Transverse colon (tissue), 4 donors: ENCODE data around the gene CTBP1. TPM values are rescaled to one million over a fixed set of nuclear protein-coding genes. Genes with fewer than 3 reads are reported as not detected.

Experiments
- DNase-seq: peaks from one replicate; pipeline ENCODE4 v3.0.0-alpha.2; 2019
- H3K27ac ChIP-seq, 4 donors: fragments of 200-600 bp; sonication (generic); 2 replicates each; pipeline ENCODE4 v1.5.1; 2016 to 2018; ENCODE audit warnings: inconsistent platforms in 4 of 4
- H3K27me3 ChIP-seq: fragments of 200-600 bp; sonication (generic); 2 replicates; pipeline ENCODE4 v1.5.1; 2017; ENCODE audit warnings: inconsistent platforms
- H3K36me3 ChIP-seq, 4 donors: fragments of 200-600 bp; sonication (generic); 2 replicates each; pipeline ENCODE4 v1.5.1; 2017 to 2019; ENCODE audit warnings: inconsistent platforms in 4 of 4
- H3K4me1 ChIP-seq, 4 donors: fragments of 200-600 bp; sonication (generic); 2 replicates each; pipeline ENCODE4 v1.5.1; 2017 to 2020; ENCODE audit warnings: inconsistent platforms in 4 of 4
- H3K4me3 ChIP-seq, 4 donors: fragments of 200-600 bp; sonication (generic); 1 replicate in 1 of 4; 2 replicates in 3 of 4; pipeline versions ENCODE4 v1.5.1 to v1.6.1; 2017 to 2019; ENCODE audit warnings: inconsistent platforms in 4 of 4
- H3K9me3 ChIP-seq, 2 donors: fragments of 200-600 bp; sonication (generic); 2 replicates each; pipeline ENCODE4 v1.5.1; 2017 to 2019; ENCODE audit warnings: inconsistent platforms in 2 of 2
- CTCF ChIP-seq, 5 experiments: fragments of 200-600 bp in 3 of 5; fragments of 450-650 bp in 2 of 5; sonication (generic) in 3 of 5; IDR thresholded peaks; 1 replicate in 2 of 5; 2 replicates in 3 of 5; pipeline ENCODE4 v1.5.1; 2016 to 2017; ENCODE audit warnings: antibody characterized with exemption in 5 of 5, inconsistent platforms in 3 of 5, mild to moderate bottlenecking in 2 of 5, moderate library complexity in 1 of 5
- EP300 ChIP-seq: sonication (generic); formaldehyde crosslinking; IDR thresholded peaks from one replicate; pipeline ENCODE4 v1.6.1; 2017; ENCODE audit warnings: antibody characterized with exemption, low read depth
- POLR2A ChIP-seq: fragments of 450-650 bp; IDR thresholded peaks from one replicate; pipeline ENCODE4 v1.6.1; 2016; ENCODE audit warnings: antibody characterized with exemption, mild to moderate bottlenecking, moderate library complexity
- POLR2AphosphoS5 ChIP-seq, 3 donors: sonication (generic); formaldehyde crosslinking; IDR thresholded peaks; one replicate each; pipeline ENCODE4 v1.6.1; 2016; ENCODE audit warnings: antibody characterized with exemption in 3 of 3
- WGBS, 2 donors: methylation state at CpG; one replicate each; pipeline ENCODE4 v1.1.5; 2018; ENCODE audit warnings: low coverage in 1 of 2; 5-methylcytosine and 5-hydroxymethylcytosine counted together
- in situ Hi-C, 4 donors: fragments of 200-750 bp; cut with MboI; loops; one replicate each; pipeline versions ENCODE4 v1.15.0 to v1.15.1; 2017; ENCODE audit warnings: low sequenced_read_pairs in 3 of 4, low pct_ligation_motif_present in 1 of 4, low pct_unique_long_range_greater_than_20kb in 1 of 4
- intact Hi-C: fragments of 100-400 bp; cut with DNase I; formaldehyde crosslinking; loops from one replicate; pipeline ENCODE4 v1.15.1; 2023; ENCODE audit warnings: low total_unique reads
- total RNA-seq, 4 donors: library from RNA; depleted of rRNA; stranded (reverse); fragments of >200 nt; gene quantifications; one replicate each; pipeline ENCODE4 v1.1.0, GENCODE V29; 2016

Gene CTBP1
- total RNA-seq, 4 donors from 2014 or later = 183 to 457 (median 243) TPM

- intact Hi-C loops (no loop called here), in situ Hi-C loops (loop anchor here in 2 of 4 donors (25.0 kb wide), 1 partner anchor 91 kb away; no protein-coding TSS in a partner anchor)
- Histone ChIP-seq H3K27me3 (peaks cover 50% of the 10 kb centered on the region), H3K36me3 (no peaks in the 10 kb centered on the region), H3K4me1 (peaks cover 5 to 36% (median 31%) of the 10 kb centered on the region in 4 donors), H3K27ac (peak overlapping the region in 1 of 4 donors; percentile 88), H3K4me3 (peak overlapping the region; percentile 17 to 38 (median 28)), H3K9me3 (no peaks in the 10 kb centered on the region)
- DNase-seq = no peak
- WGBS, 2 donors = 32% methylated on average over 34 of the region's 42 CpGs; no CpG with 5 or more reads in 1 of the 2 donors
- no peak for TF ChIP-seq CTCF (IDR thresholded peaks at IDR 0.05)
- no peak for TF ChIP-seq POLR2A
- TF ChIP-seq EP300 = no peak
- no peak for TF ChIP-seq POLR2AphosphoS5 (IDR thresholded peaks at IDR 0.05)
Observed at GRCh38 chr4:1170976-1171310, 78.0 kb downstream of the CTBP1 start.

- peak overlapping the region in 1 of 4 donors; percentile 88 for H3K27ac ChIP-seq
- WGBS, 2 donors = 83 to 92% methylated on average over 2 to 37 of the region's 37 CpGs
Observed at GRCh38 chr4:1170156-1170975, 78.6 kb downstream of the CTBP1 start.

GRCh38 chr4:1169691-1170096 lies 79.2 kb downstream of the CTBP1 start:
- Histone ChIP-seq H3K4me3 (no peak overlapping the region), H3K9me3 (no peaks in the 10 kb centered on the region), H3K27me3 (peaks cover 50% of the 10 kb centered on the region), H3K4me1 (peaks cover 5 to 36% (median 31%) of the 10 kb centered on the region in 4 donors), H3K36me3 (no peaks in the 10 kb centered on the region), H3K27ac (no peak overlapping the region)
- intact Hi-C loops (no loop called here), in situ Hi-C loops (loop anchor here in 2 of 4 donors (25.0 kb wide), 1 partner anchor 93 kb away; no protein-coding TSS in a partner anchor)
- DNase-seq = no peak
- 89% methylated on average over 10 of the region's 13 CpGs; no CpG with 5 or more reads in 1 of the 2 donors for WGBS, 2 donors
- TF ChIP-seq POLR2A (no peak), CTCF (IDR thresholded peaks at IDR 0.05) (no peak), EP300 (no peak), POLR2AphosphoS5 (IDR thresholded peaks at IDR 0.05) (no peak)

More at GRCh38 chr4:1170156-1170975, 78.6 kb downstream of the CTBP1 start:
- TF ChIP-seq POLR2A (no peak), EP300 (no peak), CTCF (IDR thresholded peaks at IDR 0.05) (no peak), POLR2AphosphoS5 (IDR thresholded peaks at IDR 0.05) (no peak)
- H3K4me3 ChIP-seq = peak overlapping the region in 2 of 4 donors; percentile 38
- peaks cover 5 to 36% (median 31%) of the 10 kb centered on the region in 4 donors for H3K4me1 ChIP-seq
- peaks cover 50% of the 10 kb centered on the region for H3K27me3 ChIP-seq
- DNase-seq = no peak
- intact Hi-C loops (no loop called here), in situ Hi-C loops (loop anchor here in 2 of 4 donors (25.0 kb wide), 1 partner anchor 92 kb away; no protein-coding TSS in a partner anchor)
- H3K36me3 ChIP-seq = no peaks in the 10 kb centered on the region
- H3K9me3 ChIP-seq = no peaks in the 10 kb centered on the region

GRCh38 chr4:1169171-1169671 lies 79.7 kb downstream of the CTBP1 start:
- H3K9me3 ChIP-seq = no peaks in the 10 kb centered on the region
- no peak for DNase-seq
- no peaks in the 10 kb centered on the region for H3K36me3 ChIP-seq
- H3K27me3 ChIP-seq = peaks cover 50% of the 10 kb centered on the region
- H3K4me3 ChIP-seq = no peak overlapping the region
- WGBS, 2 donors = 89% methylated on average over 17 of the region's 17 CpGs; no CpG with 5 or more reads in 1 of the 2 donors
- intact Hi-C loops (no loop called here), in situ Hi-C loops (loop anchor here in 2 of 4 donors (25.0 kb wide), 1 partner anchor 93 kb away; no protein-coding TSS in a partner anchor)
- TF ChIP-seq POLR2A (no peak), POLR2AphosphoS5 (IDR thresholded peaks at IDR 0.05) (no peak), CTCF (IDR thresholded peaks at IDR 0.05) (no peak), EP300 (no peak)
- H3K4me1 ChIP-seq = peaks cover 5 to 36% (median 31%) of the 10 kb centered on the region in 4 donors
- peak overlapping the region in 1 of 4 donors; percentile 83 for H3K27ac ChIP-seq
